Endodermal cell (in vitro differentiated cells): ENCODE data around the gene UNC119. TPM values are rescaled to one million over a fixed set of nuclear protein-coding genes. Genes with fewer than 3 reads are reported as not detected.

Experiments
- DNase-seq: peaks from one replicate; pipeline ENCODE4 v3.0.0-alpha.2; 2017
- H3K27ac ChIP-seq: 2 replicates; pipeline ENCODE4 v1.5.1; 2013; ENCODE audit warnings: mild to moderate bottlenecking, low read depth, low read length, moderate library complexity
- H3K27me3 ChIP-seq: 2 replicates; pipeline ENCODE4 v1.6.1; 2013; ENCODE audit warnings: mild to moderate bottlenecking, low read length, moderate library complexity; ENCODE audit not compliant: insufficient read depth, control insufficient read depth, poor library complexity, severe bottlenecking
- H3K36me3 ChIP-seq: 2 replicates; pipeline ENCODE4 v1.7.0; 2013; ENCODE audit warnings: mild to moderate bottlenecking, low read length, moderate library complexity; ENCODE audit not compliant: control insufficient read depth, insufficient read depth
- H3K4me1 ChIP-seq: one replicate; pipeline ENCODE4 v1.7.0; 2013; ENCODE audit warnings: low read length; ENCODE audit not compliant: control insufficient read depth, insufficient read depth
- H3K4me3 ChIP-seq: 2 replicates; pipeline ENCODE4 v1.5.1; 2013; ENCODE audit warnings: mild to moderate bottlenecking, low read length, moderate library complexity
- H3K9ac ChIP-seq: 2 replicates; pipeline ENCODE4 v1.6.1; 2013; ENCODE audit warnings: mild to moderate bottlenecking, low read length, moderate library complexity; ENCODE audit not compliant: poor library complexity, severe bottlenecking; ENCODE audit errors: extremely low read depth
- H3K9me3 ChIP-seq: 2 replicates; pipeline ENCODE4 v1.6.1; 2013; ENCODE audit warnings: mild to moderate bottlenecking, low read length, moderate library complexity; ENCODE audit not compliant: control insufficient read depth
- H3K27ac Mint-ChIP-seq: 2 replicates; pipeline ENCODE4 v1.8.0; 2020; ENCODE audit warnings: mixed read lengths
- H3K27me3 Mint-ChIP-seq: 2 replicates; pipeline ENCODE4 v1.8.0; 2021; ENCODE audit warnings: mild to moderate bottlenecking, mixed read lengths; ENCODE audit not compliant: insufficient read depth
- H3K36me3 Mint-ChIP-seq: 2 replicates; pipeline ENCODE4 v1.8.0; 2020; ENCODE audit warnings: low read depth, mixed read lengths
- H3K4me1 Mint-ChIP-seq: 2 replicates; pipeline ENCODE4 v1.8.0; 2020; ENCODE audit warnings: mixed read lengths
- H3K4me3 Mint-ChIP-seq: 2 replicates; pipeline ENCODE4 v1.8.0; 2020; ENCODE audit warnings: mild to moderate bottlenecking, moderate library complexity, mixed read lengths
- H3K9me3 Mint-ChIP-seq: 2 replicates; pipeline ENCODE4 v1.8.0; 2020; ENCODE audit warnings: mild to moderate bottlenecking, mixed read lengths
- CTCF ChIP-seq: fragments of 200-600 bp; sonication (generic); conservative IDR thresholded peaks from 2 replicates; pipeline ENCODE4 v1.5.0; 2021; ENCODE audit warnings: antibody characterized with exemption, mild to moderate bottlenecking
- WGBS, 2 experiments: methylation state at CpG; one replicate each; pipeline versions ENCODE4 v1.1.5 to v1.1.7; 2013; ENCODE audit warnings: missing lambda C conversion rate in 2 of 2, mixed read lengths in 1 of 2; ENCODE audit not compliant: insufficient coverage in 1 of 2, insufficient read length in 1 of 2; 5-methylcytosine and 5-hydroxymethylcytosine counted together
- total RNA-seq, 2 donors: library from RNA; stranded (reverse); fragmentation: NEBNext Ultra II Directional in 1 of 2; extraction: Animal tissue kit (Norgen Biotek cat#: 25700) in 1 of 2; gene quantifications; 2 replicates in 1 of 2; 3 replicates in 1 of 2; pipeline ENCODE4 v1.2.1, GENCODE V29; 2021

UNC119 gene
- total RNA-seq, 2 donors from 2014 or later, result 46.7 to 59.0 TPM

- 86 to 91% methylated on average over 6 to 7 of the region's 7 CpGs for WGBS, 2 experiments
- H3K4me3 Mint-ChIP-seq, result no peak overlapping the region
- H3K36me3 Mint-ChIP-seq, result no peaks in the 10 kb centered on the region
These were observed 33.8 kb downstream of the UNC119 start for GRCh38 chr17:28518578-28518977.

GRCh38 chr17:28518132-28518531 lies 34.3 kb downstream of the UNC119 start:
- no peak overlapping the region for H3K27ac ChIP-seq
- Mint-ChIP-seq H3K36me3 (no peaks in the 10 kb centered on the region), H3K27me3 (peaks cover 23% of the 10 kb centered on the region), H3K4me3 (no peak overlapping the region), H3K4me1 (no peaks in the 10 kb centered on the region), H3K9me3 (peaks cover 9% of the 10 kb centered on the region), H3K27ac (no peak overlapping the region)
- no peak overlapping the region for H3K9ac ChIP-seq
- H3K4me1 ChIP-seq, result no peaks in the 10 kb centered on the region
- H3K4me3 ChIP-seq, result no peak overlapping the region
- WGBS, 2 experiments, result 80% methylated on average over 6 of the region's 6 CpGs; no CpG with 5 or more reads in 1 of the 2 experiments
- TF ChIP-seq CTCF, result no peak
- H3K27me3 ChIP-seq, result peaks cover 14% of the 10 kb centered on the region
- no peak for DNase-seq
- H3K36me3 ChIP-seq, result no peaks in the 10 kb centered on the region
- peaks cover 4% of the 10 kb centered on the region for H3K9me3 ChIP-seq

More at GRCh38 chr17:28518578-28518977, 33.8 kb downstream of the UNC119 start:
- Histone ChIP-seq H3K4me1 (no peaks in the 10 kb centered on the region), H3K9me3 (peaks cover 4% of the 10 kb centered on the region), H3K36me3 (no peaks in the 10 kb centered on the region), H3K27ac (no peak overlapping the region), H3K9ac (no peak overlapping the region), H3K27me3 (peaks cover 14% of the 10 kb centered on the region), H3K4me3 (no peak overlapping the region)
- TF ChIP-seq CTCF, result no peak
- Mint-ChIP-seq H3K9me3 (peaks cover 9% of the 10 kb centered on the region), H3K4me1 (no peaks in the 10 kb centered on the region), H3K27me3 (peaks cover 20% of the 10 kb centered on the region), H3K27ac (no peak overlapping the region)
- DNase-seq, result no peak

- no peak overlapping the region for H3K27ac Mint-ChIP-seq
- H3K4me1 Mint-ChIP-seq, result no peaks in the 10 kb centered on the region
- H3K9me3 Mint-ChIP-seq, result peaks cover 9% of the 10 kb centered on the region
- Histone ChIP-seq H3K36me3 (no peaks in the 10 kb centered on the region), H3K27me3 (peaks cover 14% of the 10 kb centered on the region), H3K27ac (no peak overlapping the region), H3K9ac (no peak overlapping the region), H3K4me3 (no peak overlapping the region), H3K4me1 (no peaks in the 10 kb centered on the region), H3K9me3 (peaks cover 4% of the 10 kb centered on the region)
- TF ChIP-seq CTCF, result no peak
- DNase-seq, result no peak
- 87 to 100% methylated on average over 1 of the region's 1 CpG for WGBS, 2 experiments
- H3K27me3 Mint-ChIP-seq, result peaks cover 23% of the 10 kb centered on the region
- no peaks in the 10 kb centered on the region for H3K36me3 Mint-ChIP-seq
- H3K4me3 Mint-ChIP-seq, result no peak overlapping the region
These were observed 36.9 kb downstream of the UNC119 start for GRCh38 chr17:28515518-28515917.
